Activated T-cell treated with anti-CD3 and anti-CD28 coated beads, Interleukin-2, amount 50 U/mL, for 24 hours (primary cell): ENCODE results near the gene CPED1.

Source experiments
- DNase-seq: peaks from one replicate; pipeline ENCODE4 v3.0.0-alpha.2; 2020
- H3K27ac Mint-ChIP-seq: 2 replicates; pipeline ENCODE4 v1.8.0; 2020; ENCODE audit warnings: mild to moderate bottlenecking, mixed read lengths
- H3K27me3 Mint-ChIP-seq: 2 replicates; pipeline ENCODE4 v1.8.0; 2020; ENCODE audit warnings: mixed read lengths
- H3K36me3 Mint-ChIP-seq: 2 replicates; pipeline ENCODE4 v1.8.0; 2020; ENCODE audit warnings: low read depth, mixed read lengths
- H3K4me1 Mint-ChIP-seq: 2 replicates; pipeline ENCODE4 v1.8.0; 2020; ENCODE audit warnings: low read depth, mixed read lengths
- H3K4me3 Mint-ChIP-seq: 2 replicates; pipeline ENCODE4 v1.8.0; 2020; ENCODE audit warnings: mild to moderate bottlenecking, moderate library complexity, mixed read lengths
- H3K9me3 Mint-ChIP-seq: 2 replicates; pipeline ENCODE4 v1.8.0; 2020; ENCODE audit warnings: mixed read lengths

The CPED1 gene

DNA sequence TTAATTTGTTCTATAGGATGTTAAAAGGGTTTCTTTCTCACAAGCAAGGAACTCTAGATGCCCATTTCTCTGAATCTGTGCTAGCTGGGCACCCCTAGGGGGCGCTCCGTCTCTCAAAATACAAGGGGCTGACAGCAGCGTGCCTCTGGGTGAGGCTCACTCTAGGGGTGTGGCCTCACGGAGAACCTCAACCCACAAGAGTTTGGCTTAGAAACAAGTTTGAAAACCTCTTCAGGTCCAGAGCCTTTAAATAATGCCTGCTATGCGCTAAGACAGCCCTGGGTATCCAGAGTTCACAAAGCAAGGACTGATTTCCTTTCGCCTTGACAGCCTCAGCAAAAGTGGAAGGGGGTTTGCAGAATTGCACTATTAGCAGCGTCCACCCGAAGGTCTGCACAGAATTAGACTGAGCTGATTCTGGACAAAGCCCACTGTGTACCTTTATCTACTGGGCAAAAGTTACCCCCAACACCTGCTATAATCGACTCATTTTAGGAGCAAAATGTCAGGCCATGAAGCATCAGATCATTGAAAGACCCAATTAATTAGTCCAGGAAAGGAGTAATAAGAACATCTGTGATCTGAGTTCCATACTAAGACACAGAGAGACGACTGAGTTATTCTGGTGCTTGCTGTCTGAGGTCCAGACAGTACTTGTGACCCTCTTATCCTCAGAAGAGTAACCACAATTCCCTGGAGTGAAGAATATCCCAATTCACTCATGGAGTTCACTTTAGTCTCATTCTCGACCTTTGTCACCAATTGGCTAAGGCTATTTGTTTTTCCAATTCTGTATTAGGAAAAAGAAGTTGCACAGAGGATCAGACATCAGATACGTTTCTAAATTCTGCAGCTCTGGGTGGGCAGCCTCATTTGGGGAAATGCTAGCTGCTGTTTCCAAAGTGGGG is 574 bp upstream of the CPED1 start:
- H3K4me3 Mint-ChIP-seq: peak overlapping the region; percentile 73
- peaks cover 18% of the 10 kb centered on the region for H3K4me1 Mint-ChIP-seq
- H3K9me3 Mint-ChIP-seq: no peaks in the 10 kb centered on the region
- peaks cover 66% of the 10 kb centered on the region for H3K27me3 Mint-ChIP-seq
- H3K36me3 Mint-ChIP-seq: no peaks in the 10 kb centered on the region
- DNase-seq: peak; percentile 84
- H3K27ac Mint-ChIP-seq: no peak overlapping the region

DNA sequence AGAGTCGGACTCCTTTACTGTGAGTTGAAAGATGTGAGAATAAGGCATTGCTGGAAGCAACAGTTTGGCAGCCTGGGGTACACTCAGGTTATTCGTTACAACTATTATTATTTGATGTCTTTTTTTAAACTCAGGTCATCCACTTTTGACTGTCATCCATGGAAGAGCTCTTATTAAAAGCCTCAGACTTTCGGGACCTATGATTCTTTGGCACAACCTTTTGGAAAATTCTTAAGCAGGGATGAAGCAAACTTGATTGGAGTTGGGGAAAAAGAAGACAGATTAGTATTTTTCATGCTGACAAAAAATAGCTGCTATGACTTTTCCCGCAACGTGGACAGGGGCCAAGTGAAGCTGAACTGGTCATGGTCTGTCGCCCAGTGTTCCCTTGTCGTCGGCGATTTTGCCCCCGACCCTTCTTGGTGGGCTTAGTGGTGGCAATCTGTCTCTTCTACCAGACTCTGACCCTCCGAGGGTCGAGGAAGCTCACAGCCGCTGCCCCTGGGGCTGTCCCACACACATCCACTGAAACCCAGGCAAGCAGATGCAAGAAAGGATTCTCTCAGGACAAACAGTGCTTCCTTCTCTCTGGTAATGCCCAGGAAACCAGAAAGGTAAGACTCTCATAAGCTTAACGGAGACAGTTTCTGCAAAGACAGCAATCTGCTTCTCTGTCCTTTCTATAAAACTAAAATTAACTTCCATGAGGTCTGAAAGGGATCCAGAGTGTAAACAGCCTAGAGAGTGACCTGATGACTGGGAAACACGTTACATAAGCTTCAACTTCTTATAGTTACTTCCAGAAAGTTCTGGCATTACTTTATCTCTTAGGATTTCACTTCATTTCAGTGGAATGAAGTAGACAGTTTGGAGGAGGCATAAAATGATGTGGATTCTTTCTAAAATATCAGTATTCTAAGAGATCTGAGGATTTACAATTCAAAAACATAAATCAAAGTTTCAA is 1.0 kb downstream of the CPED1 start:
- H3K9me3 Mint-ChIP-seq: no peaks in the 10 kb centered on the region
- peaks cover 63% of the 10 kb centered on the region for H3K27me3 Mint-ChIP-seq
- H3K36me3 Mint-ChIP-seq: no peaks in the 10 kb centered on the region
- peak overlapping the region; percentile 73 for H3K4me3 Mint-ChIP-seq
- DNase-seq: no peak
- H3K4me1 Mint-ChIP-seq: peaks cover 18% of the 10 kb centered on the region
- no peak overlapping the region for H3K27ac Mint-ChIP-seq

DNA sequence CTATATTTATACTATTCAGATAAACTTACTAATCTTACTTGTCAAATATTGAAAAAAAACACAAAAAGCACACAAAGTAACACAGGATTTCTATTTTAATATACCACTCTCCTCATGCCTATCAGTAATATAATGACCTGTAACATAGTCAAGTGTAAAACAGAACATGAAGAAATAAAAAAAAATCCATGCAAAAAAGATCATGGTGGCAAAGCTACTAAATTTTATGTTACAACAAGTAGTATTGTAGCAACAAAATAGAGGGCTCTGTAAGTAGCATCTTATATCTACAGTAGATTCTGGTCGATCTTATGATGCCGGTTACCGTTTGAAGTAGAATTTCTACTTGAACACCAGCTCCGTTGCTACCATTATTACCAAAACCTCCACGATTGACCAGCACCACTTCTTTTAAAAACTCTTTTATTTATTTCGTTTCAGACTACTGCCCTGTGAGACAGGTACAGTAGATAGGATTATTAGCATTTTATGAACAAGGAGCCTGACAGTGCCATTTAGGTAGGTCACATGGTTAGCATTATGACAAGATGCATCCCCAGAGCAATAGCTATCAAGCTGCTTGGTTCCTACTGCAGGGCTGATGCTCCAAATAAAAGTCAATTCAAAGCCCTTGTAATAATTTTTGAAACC is 2.1 kb downstream of the CPED1 start:
- H3K27me3 Mint-ChIP-seq: peaks cover 56% of the 10 kb centered on the region
- no peak for DNase-seq
- no peak overlapping the region for H3K27ac Mint-ChIP-seq
- H3K36me3 Mint-ChIP-seq: no peaks in the 10 kb centered on the region
- H3K4me3 Mint-ChIP-seq: no peak overlapping the region
- H3K9me3 Mint-ChIP-seq: no peaks in the 10 kb centered on the region
- H3K4me1 Mint-ChIP-seq: peaks cover 22% of the 10 kb centered on the region

DNA sequence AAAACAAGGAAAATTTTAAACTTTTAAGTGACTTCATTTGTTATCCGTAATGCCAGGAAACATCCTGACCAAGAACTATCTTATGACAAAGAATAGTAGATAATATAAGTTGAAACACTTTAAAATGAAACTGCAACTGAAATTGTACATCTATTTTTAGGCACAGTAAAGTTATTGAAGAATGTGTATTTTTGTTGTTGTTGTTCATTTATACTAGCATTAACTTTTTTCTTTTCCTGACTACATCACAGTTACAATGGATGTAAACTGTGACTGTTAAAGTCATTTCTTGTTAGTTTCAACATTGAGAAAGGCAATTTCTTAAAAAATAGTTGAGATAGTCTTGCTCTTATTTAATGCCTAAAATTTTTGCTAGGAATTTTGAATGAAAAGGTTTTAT is 2.6 kb downstream of the CPED1 start:
- peaks cover 26% of the 10 kb centered on the region for H3K4me1 Mint-ChIP-seq
- H3K27ac Mint-ChIP-seq: no peak overlapping the region
- H3K36me3 Mint-ChIP-seq: no peaks in the 10 kb centered on the region
- H3K27me3 Mint-ChIP-seq: peaks cover 56% of the 10 kb centered on the region
- no peak for DNase-seq
- no peak overlapping the region for H3K4me3 Mint-ChIP-seq
- H3K9me3 Mint-ChIP-seq: no peaks in the 10 kb centered on the region

DNA sequence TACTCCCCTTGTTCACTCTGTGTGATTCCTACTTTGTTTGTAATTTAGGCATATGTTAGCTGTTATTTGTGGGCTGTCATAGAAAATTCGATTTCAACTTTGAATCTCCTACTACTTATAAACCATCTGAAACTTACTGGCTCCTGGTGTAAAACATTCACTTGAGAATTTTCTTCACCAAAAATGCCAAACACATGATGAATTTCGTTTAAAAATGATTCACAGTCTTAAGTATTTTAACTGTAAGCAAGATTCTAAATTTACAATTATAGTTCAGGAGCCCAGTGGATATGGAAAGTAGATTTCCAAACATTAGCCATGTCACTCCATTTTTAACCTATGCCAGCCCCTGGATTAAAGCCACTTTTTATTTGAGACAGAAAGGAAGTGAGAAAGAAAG is 3.1 kb downstream of the CPED1 start:
- H3K27me3 Mint-ChIP-seq: peaks cover 52% of the 10 kb centered on the region
- DNase-seq: no peak
- H3K9me3 Mint-ChIP-seq: no peaks in the 10 kb centered on the region
- no peak overlapping the region for H3K4me3 Mint-ChIP-seq
- no peak overlapping the region for H3K27ac Mint-ChIP-seq
- H3K4me1 Mint-ChIP-seq: peaks cover 29% of the 10 kb centered on the region
- no peaks in the 10 kb centered on the region for H3K36me3 Mint-ChIP-seq

DNA sequence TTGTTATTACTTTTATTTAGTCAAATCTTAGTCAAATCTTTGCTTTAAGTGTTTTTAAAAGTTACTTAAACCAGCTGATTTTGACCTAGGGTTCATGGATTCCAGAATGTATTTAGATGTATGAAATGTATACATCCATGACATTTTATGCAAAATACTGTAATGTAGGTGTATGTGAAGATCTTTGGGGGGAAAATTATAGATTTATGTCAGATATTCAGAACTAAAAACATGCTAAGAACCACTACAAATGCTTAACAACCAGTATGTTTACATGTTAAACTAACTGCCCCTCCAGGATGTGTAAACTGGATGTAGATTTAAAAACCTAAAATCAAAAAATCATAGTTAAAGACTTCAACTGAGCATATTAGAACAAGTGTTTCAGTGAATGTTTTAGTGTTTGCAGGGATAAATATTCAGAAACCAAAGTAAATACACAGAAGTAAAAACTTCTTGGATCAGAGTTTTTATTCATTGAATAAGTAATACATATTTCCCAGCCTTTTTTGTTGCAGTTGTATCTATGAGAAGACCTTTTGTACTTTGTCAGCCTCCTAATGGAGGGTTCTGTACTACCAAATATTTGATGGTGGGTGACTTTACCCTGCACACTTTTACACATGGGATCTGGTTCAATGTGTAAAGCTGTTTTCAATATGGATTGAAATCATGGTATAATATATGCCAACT is 3.9 kb downstream of the CPED1 start:
- no peaks in the 10 kb centered on the region for H3K36me3 Mint-ChIP-seq
- H3K27ac Mint-ChIP-seq: no peak overlapping the region
- no peaks in the 10 kb centered on the region for H3K9me3 Mint-ChIP-seq
- H3K4me1 Mint-ChIP-seq: peaks cover 35% of the 10 kb centered on the region
- H3K27me3 Mint-ChIP-seq: peaks cover 45% of the 10 kb centered on the region
- DNase-seq: no peak
- no peak overlapping the region for H3K4me3 Mint-ChIP-seq

DNA sequence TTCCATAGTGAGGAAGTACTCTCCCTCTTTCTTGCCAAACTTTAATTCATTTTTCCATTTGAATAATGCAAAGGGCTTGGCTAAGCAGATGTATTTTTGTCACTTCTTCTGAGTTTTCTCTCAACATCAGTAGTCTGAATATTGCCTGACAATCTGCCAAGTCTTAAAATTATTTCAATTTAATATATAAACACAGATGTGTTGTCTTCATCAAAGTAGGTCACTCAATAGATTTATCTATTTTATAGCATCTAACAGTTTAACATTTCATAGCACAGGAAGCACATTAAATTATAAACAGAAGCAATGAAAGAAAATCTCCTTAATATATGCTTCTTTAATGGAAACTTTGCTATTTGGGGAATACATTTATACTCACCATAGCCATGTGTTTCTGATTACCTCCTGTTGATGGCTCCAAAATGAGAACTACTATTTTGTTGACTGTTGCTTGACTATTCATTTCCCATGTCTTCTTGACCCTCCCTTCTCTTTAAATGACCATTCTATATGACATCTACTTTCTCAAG is 4.5 kb downstream of the CPED1 start:
- H3K4me3 Mint-ChIP-seq: no peak overlapping the region
- H3K27me3 Mint-ChIP-seq: peaks cover 39% of the 10 kb centered on the region
- no peak for DNase-seq
- no peaks in the 10 kb centered on the region for H3K36me3 Mint-ChIP-seq
- H3K4me1 Mint-ChIP-seq: peaks cover 29% of the 10 kb centered on the region
- H3K9me3 Mint-ChIP-seq: no peaks in the 10 kb centered on the region
- H3K27ac Mint-ChIP-seq: no peak overlapping the region

DNA sequence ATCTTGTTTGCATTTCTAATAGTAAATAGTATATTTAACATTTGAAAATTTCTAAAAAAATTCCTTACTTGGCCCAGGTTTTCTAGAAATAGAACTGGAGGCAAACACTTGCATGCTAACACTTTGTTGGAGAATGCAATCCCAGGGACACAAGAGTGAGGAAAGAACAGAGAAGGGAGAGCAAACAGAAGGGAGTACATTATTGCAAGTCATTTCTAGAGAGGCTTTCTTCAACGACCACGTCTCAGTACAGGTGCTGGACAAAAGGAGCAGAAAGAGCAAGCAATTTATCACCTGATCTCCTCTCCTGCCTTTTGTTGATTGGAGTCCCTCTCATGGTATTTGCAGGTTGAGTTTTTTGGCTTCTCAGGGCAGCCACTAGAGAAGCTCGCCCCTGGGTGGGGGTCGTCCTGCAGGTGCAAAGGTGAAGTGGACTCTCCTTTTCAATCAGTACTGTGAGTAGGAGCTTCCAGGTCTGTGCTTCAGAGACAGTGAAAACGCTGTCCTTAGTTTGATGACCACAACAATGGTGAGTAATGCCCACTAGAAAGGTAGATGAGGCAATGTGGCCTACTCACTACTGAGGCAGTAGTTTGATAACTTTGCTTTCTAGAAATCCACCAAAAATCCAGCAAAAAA is 5.2 kb downstream of the CPED1 start:
- H3K9me3 Mint-ChIP-seq: no peaks in the 10 kb centered on the region
- no peak for DNase-seq
- no peaks in the 10 kb centered on the region for H3K36me3 Mint-ChIP-seq
- H3K27ac Mint-ChIP-seq: no peak overlapping the region
- H3K4me3 Mint-ChIP-seq: no peak overlapping the region
- H3K4me1 Mint-ChIP-seq: peaks cover 24% of the 10 kb centered on the region
- peaks cover 32% of the 10 kb centered on the region for H3K27me3 Mint-ChIP-seq

DNA sequence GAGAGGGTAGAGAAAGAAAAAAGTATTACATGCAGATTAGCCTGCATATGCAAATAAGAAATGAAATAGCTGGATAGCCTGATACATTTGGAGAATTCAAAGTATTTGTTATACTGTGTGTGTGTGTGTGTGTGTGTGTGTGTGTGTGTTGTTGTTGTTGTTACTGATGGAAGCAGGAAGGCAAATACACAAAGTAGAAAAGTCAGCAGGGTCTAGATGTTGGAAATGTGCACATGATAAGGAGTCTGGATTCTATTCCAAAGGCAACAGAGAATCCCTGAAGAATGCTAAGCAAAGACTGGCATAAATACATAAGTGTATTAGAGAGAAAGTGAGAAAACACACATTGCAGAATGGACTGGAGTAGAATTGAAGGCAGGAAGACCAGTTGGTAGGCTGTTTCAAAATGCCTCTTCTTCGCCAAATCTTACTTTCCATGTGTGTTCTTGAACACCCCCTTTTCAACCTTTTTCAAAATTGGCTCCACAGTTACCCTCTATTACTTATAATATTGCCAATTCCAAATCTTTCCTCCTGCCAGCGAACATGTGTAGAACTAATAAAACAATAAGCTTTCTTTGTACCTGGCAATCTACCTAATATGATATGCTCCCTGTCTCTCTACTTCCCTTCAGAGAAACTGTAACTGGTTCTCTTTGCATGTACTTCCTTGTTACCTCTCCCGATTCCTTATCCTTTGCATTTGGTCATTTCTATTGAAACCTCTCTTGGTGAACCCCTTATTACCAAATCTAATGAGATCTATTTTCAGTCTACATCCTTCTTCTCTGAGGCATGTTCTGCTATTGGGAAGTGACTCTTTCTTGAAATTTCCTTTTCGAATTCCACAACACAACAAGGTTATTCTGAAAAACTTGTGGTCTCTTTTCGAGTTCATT is 6.2 kb downstream of the CPED1 start:
- Mint-ChIP-seq H3K27ac (no peak overlapping the region), H3K36me3 (no peaks in the 10 kb centered on the region), H3K4me3 (no peak overlapping the region), H3K4me1 (peaks cover 19% of the 10 kb centered on the region), H3K9me3 (no peaks in the 10 kb centered on the region), H3K27me3 (peaks cover 22% of the 10 kb centered on the region)
- no peak for DNase-seq

DNA sequence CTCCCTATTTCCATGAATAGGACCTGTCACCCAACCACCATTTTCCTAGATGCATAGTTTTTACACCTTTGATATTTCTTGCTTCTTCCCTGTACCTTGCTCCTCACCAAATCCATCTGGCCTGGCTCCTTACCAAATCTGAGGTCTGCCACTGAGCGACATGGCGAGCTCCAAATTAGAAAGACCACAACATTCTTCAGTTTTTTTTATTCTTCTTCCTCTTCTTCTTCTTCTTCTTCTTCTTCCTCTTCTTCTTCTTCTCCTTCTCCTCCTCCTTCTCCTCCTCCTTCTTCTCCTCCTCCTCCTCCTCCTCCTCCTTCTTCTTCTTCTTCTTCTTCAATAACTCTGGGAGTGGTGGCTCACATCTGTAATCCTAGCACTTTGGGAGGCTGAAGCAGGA is 7.1 kb downstream of the CPED1 start:
- Mint-ChIP-seq H3K27ac (no peak overlapping the region), H3K9me3 (no peaks in the 10 kb centered on the region), H3K4me3 (no peak overlapping the region), H3K4me1 (peaks cover 23% of the 10 kb centered on the region), H3K36me3 (no peaks in the 10 kb centered on the region), H3K27me3 (peaks cover 13% of the 10 kb centered on the region)
- DNase-seq: no peak

DNA sequence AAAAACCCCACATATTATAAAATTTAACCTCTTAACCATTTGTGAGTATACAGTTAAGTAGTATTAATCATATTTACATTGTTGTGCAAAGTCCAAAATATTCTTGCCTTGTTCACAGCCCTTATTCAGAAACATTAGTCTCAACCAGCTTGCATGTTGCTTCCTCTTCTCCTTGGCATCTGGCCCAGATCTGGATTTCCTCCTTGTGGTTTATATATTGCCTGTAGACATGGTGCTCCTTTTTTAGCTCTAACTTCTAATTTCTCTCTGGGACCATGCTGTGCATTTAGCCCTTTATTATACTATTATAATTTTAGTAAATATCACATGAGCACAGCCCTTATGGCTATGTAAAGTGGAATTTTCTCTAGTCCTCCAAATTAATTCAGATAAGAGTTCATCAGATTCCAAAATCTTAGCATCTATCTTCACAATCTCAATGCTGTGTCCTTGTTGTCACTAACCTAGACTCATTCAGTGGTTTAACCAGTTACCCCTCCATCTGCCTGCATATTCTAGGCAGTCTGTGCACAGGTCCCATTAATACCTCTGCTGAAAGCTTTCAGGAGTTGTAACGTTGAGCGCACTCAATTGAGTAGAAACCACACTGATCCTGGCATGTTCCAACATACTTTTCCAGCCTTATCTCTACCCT is 7.9 kb downstream of the CPED1 start:
- no peaks in the 10 kb centered on the region for H3K9me3 Mint-ChIP-seq
- no peak overlapping the region for H3K4me3 Mint-ChIP-seq
- H3K27ac Mint-ChIP-seq: no peak overlapping the region
- no peaks in the 10 kb centered on the region for H3K36me3 Mint-ChIP-seq
- H3K27me3 Mint-ChIP-seq: peaks cover 8% of the 10 kb centered on the region
- H3K4me1 Mint-ChIP-seq: peaks cover 23% of the 10 kb centered on the region
- no peak for DNase-seq

DNA sequence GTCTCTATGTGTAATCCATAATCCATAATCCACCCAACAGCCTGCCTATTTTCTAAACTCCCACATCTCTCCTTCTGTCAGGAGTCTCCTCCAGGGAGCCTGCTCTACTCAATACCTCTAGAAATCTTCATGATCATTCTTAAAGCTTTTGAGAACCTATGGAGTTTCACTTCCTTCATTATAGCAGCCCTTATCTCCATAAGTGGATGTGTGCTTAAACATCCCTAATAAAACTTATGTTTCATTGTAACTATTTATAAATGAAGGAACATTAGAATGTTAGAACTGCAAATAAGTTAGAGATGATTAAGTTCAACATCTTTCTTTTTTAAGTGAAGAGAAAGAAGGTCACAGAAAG is 8.5 kb downstream of the CPED1 start:
- Mint-ChIP-seq H3K27me3 (peaks cover 5% of the 10 kb centered on the region), H3K36me3 (no peaks in the 10 kb centered on the region), H3K4me3 (no peak overlapping the region), H3K4me1 (peaks cover 23% of the 10 kb centered on the region), H3K9me3 (no peaks in the 10 kb centered on the region), H3K27ac (no peak overlapping the region)
- DNase-seq: no peak
